HG03575 (cell line): ENCODE results near the gene ASB5.

Experiments used
- ATAC-seq: cut with Tn5 transposase; IDR thresholded peaks from one replicate; pipeline ENCODE4 v1.9.1; 2021; ENCODE audit not compliant: unreplicated experiment, insufficient number of reproducible peaks, low FRiP score; ENCODE audit errors: extremely low read depth

Gene ASB5

GRCh38 chr4:176189891-176190795 is 78.9 kb downstream of the ASB5 start:
- no peak for ATAC-seq

DNA sequence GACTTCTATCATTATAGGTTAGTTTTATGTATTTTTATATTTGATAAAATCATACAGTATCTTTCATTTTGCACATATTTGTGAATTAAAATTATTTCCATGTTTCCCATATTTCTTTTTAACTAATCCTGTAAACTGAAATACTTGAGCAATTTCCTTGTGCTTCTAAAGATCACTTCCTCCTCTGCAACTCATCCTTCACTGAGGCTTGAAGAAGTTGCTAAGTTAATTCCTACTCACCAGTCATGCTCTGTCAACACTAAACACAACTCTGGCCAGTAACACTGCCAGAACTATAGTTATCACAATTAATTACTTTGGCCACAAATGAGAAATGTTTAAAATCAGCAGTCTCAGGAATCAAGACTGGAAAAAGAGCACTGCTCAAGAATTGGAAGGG is 80.4 kb downstream of the ASB5 start:
- no peak for ATAC-seq

- ATAC-seq, result no peak
Observed at GRCh38 chr4:176187624-176188023, 81.4 kb downstream of the ASB5 start.

DNA sequence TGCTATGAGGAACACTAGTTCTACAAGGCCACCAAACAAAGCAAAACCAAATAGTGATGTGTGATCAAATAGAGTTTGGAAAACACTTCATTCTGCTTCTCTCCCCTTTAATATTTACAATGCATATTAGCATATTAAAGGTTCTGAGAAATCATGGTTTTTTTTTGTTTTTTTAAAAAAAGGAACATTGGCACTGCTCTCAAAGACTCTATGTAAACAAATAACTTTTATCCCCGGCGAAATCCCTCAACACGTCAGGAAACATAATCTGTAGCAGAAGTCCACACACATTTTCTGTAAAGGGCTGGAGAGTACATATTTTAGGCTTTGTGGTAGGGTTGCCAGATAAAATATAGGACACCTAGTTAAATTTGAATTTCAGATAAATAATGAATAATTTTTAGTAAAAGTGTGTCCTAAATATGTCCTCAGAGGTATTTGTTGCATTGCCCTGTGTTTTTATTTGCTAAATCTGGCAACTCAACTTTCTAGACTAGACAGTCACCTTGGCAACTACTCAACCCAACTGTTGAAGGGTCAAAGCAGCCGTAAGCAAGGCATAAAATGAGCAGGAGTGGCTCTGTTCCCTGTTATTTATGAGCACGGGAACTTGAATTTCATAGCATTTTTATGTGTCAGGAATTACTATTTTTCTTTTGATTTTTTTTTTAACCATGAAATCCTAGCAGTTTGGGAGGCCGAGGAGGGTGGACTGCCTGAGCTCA is 82.2 kb downstream of the ASB5 start:
- no peak for ATAC-seq

GRCh38 chr4:176186067-176186466 is 83.0 kb downstream of the ASB5 start:
- ATAC-seq, result no peak

DNA sequence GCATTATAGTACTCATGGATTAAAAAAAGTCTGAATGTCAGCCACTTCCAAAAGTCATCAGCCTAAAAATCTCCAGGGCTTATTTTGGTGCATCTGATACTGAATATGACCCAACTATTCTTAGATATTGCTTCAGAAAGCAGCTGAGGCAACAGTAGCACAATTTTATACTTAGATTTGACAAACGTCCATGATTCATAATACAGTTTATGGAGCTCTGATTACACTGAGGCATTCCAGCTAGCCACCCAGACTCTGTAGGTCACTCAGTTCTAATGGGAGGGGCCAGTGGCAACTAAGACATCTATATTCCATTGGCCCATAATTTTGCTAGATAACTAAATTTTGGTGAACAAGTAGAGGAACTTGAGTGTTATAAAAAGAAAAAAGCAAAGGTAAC is 84.0 kb downstream of the ASB5 start:
- ATAC-seq, result no peak
